Vagina (tissue), 2 donors: ENCODE measurements around the gene SLC25A23.

ENCODE experiments used
- CTCF ChIP-seq, 3 experiments: fragments of 450-650 bp in 2 of 3; fragments of 200-600 bp in 1 of 3; sonication (generic) in 1 of 3; IDR thresholded peaks; one replicate each; pipeline ENCODE4 v1.5.1; 2017 to 2019; ENCODE audit warnings: antibody characterized with exemption in 3 of 3, mild to moderate bottlenecking in 2 of 3, moderate library complexity in 2 of 3
- POLR2A ChIP-seq, 2 donors: fragments of 450-650 bp; IDR thresholded peaks; one replicate each; pipeline ENCODE4 v1.6.1; 2017; ENCODE audit warnings: antibody characterized with exemption in 2 of 2, mild to moderate bottlenecking in 2 of 2, moderate library complexity in 2 of 2

DNA sequence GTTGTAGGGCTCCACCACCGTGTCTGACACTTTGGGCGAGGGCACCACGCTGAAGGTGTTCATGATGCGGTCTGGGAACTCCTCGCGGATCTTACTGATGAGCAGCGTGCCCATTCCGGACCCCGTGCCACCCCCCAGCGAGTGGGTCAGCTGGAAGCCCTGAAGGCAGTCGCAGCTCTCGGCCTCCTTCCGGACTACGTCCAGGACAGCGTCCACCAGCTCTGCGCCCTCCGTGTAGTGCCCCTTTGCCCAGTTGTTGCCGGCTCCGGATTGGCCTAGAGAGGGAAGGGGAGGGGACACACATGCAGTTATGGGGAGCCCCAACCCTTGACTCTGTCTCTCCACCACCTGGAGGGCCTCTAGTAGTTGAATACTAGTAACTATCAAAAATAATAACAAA lies 36.4 kb upstream of the SLC25A23 start:
- TF ChIP-seq CTCF (IDR thresholded peaks at IDR 0.05) (no peak), POLR2A (IDR thresholded peaks at IDR 0.05) (no peak)
